Measurements from ENCODE around the gene COL5A2. TPM values are rescaled to one million over a fixed set of nuclear protein-coding genes. Genes with fewer than 3 reads are reported as not detected.

COL5A2 gene
- total and polyA plus RNA-seq, 4 donors = 3.2 to 83.5 (median 9.1) TPM

DNA sequence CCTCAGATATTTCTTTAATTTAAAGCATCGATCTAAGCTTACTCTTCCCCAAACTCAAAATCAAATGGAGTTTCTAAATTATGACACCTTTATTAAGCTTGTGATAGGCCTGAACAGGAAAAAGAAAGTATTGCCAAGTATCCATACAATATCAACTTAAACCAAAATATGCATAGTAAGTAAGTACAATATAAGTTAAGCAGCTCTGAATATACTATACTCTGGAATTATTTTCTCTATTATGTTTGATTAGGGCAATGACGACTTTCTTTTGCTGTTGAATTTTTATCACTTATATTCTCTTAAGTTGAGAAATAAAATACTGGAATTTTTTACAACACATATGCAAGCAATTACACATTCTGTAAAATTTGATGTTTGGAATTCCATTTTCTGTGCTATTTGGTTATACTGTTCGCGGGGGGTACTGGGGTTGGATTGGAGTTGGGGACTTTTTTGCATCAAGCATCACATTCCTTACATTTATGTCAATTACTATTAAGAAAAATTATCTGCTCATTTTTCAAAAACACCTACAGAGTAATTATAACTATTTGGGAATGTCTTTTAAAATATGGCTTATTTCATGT lies 2.2 kb downstream of the COL5A2 start:
- WGBS = 80% methylated on average over 4 of the region's 4 CpGs

DNA sequence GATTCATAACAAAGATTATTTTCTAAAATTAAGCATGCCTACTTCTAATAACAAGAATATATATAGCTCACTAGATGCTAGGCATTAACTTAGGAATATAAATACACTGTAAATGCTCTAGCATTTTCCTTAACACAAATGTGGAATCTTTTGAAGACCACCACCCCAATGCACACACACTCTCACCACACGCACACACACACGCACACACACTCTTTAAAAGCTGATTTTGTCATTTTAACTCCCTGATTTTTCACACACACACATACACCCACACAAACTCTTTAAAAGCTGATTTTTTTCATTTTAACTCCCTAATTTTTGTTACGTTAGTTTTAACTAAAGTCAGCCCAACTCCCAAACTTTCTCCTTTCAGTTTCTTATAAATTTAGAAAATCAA lies 3.0 kb downstream of the COL5A2 start:
- Histone ChIP-seq H3K4me1 (ENCODE audit: control insufficient read depth in 4 of 4, insufficient read depth in 4 of 4, low read length in 3 of 4) (peaks cover 0 to 17% (median 9%) of the 10 kb centered on the region in 4 donors), H3K27ac (ENCODE audit: low read depth in 1 of 2, low read length in 2 of 2) (no peak overlapping the region), H3K9ac (ENCODE audit: low read depth in 1 of 2, low read length in 2 of 2) (no peak overlapping the region), H3K9me3 (ENCODE audit: control insufficient read depth in 4 of 4, low read length in 3 of 4) (no peaks in the 10 kb centered on the region), H3K27me3 (ENCODE audit: control insufficient read depth in 4 of 4, insufficient read depth in 4 of 4, low read length in 3 of 4) (no peaks in the 10 kb centered on the region), H3K4me3 (ENCODE audit: low read depth in 1 of 3, low read length in 3 of 3) (no peak overlapping the region), H3K36me3 (ENCODE audit: control insufficient read depth in 4 of 4, insufficient read depth in 3 of 4, low read depth in 1 of 4, low read length in 3 of 4) (no peaks in the 10 kb centered on the region)
- DNase-seq (ENCODE audit: low spot score) = no peak
- 86% methylated on average over 3 of the region's 3 CpGs for WGBS
- TF ChIP-seq HNF4G (IDR thresholded peaks at IDR 0.05) = no peak
- no peak for TF ChIP-seq NR2F2 (IDR thresholded peaks at IDR 0.05)
- TF ChIP-seq, protein P1, sequence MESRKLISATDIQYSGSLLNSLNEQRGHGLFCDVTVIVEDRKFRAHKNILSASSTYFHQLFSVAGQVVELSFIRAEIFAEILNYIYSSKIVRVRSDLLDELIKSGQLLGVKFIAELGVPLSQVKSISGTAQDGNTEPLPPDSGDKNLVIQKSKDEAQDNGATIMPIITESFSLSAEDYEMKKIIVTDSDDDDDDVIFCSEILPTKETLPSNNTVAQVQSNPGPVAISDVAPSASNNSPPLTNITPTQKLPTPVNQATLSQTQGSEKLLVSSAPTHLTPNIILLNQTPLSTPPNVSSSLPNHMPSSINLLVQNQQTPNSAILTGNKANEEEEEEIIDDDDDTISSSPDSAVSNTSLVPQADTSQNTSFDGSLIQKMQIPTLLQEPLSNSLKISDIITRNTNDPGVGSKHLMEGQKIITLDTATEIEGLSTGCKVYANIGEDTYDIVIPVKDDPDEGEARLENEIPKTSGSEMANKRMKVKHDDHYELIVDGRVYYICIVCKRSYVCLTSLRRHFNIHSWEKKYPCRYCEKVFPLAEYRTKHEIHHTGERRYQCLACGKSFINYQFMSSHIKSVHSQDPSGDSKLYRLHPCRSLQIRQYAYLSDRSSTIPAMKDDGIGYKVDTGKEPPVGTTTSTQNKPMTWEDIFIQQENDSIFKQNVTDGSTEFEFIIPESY (IDR thresholded peaks at IDR 0.05) = no peak
- TF ChIP-seq SP1 (IDR thresholded peaks at IDR 0.05) = no peak
- no peak for TF ChIP-seq YY1 (IDR thresholded peaks at IDR 0.05)
- no peak for TF ChIP-seq RAD21 (IDR thresholded peaks at IDR 0.05)
- no peak for TF ChIP-seq FOXA1 (IDR thresholded peaks at IDR 0.05)
- no peak for TF ChIP-seq FOXA2 (IDR thresholded peaks at IDR 0.05)
- TF ChIP-seq, protein P2, sequence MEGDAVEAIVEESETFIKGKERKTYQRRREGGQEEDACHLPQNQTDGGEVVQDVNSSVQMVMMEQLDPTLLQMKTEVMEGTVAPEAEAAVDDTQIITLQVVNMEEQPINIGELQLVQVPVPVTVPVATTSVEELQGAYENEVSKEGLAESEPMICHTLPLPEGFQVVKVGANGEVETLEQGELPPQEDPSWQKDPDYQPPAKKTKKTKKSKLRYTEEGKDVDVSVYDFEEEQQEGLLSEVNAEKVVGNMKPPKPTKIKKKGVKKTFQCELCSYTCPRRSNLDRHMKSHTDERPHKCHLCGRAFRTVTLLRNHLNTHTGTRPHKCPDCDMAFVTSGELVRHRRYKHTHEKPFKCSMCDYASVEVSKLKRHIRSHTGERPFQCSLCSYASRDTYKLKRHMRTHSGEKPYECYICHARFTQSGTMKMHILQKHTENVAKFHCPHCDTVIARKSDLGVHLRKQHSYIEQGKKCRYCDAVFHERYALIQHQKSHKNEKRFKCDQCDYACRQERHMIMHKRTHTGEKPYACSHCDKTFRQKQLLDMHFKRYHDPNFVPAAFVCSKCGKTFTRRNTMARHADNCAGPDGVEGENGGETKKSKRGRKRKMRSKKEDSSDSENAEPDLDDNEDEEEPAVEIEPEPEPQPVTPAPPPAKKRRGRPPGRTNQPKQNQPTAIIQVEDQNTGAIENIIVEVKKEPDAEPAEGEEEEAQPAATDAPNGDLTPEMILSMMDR (IDR thresholded peaks at IDR 0.05; ENCODE audit: low read depth, low read length, missing input control) = no peak
- TF ChIP-seq, protein P3, sequence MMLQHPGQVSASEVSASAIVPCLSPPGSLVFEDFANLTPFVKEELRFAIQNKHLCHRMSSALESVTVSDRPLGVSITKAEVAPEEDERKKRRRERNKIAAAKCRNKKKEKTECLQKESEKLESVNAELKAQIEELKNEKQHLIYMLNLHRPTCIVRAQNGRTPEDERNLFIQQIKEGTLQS (IDR thresholded peaks at IDR 0.05) = no peak
- TF ChIP-seq GABPA (IDR thresholded peaks at IDR 0.05 in 1 of 2, conservative IDR thresholded peaks at IDR 0.05 in 1 of 2) = no peak
- TF ChIP-seq, protein P4, sequence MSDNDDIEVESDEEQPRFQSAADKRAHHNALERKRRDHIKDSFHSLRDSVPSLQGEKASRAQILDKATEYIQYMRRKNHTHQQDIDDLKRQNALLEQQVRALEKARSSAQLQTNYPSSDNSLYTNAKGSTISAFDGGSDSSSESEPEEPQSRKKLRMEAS (IDR thresholded peaks at IDR 0.05) = no peak
- TF ChIP-seq HNF4A (conservative IDR thresholded peaks at IDR 0.05) = no peak
- no peak for TF ChIP-seq JUND (IDR thresholded peaks at IDR 0.05)
- TF ChIP-seq EGR1 (IDR thresholded peaks at IDR 0.05; ENCODE audit: low read depth in 2 of 2) = no peak
- TF ChIP-seq TAF1 (conservative IDR thresholded peaks at IDR 0.05) = no peak
- TF ChIP-seq RXRA (IDR thresholded peaks at IDR 0.05) = no peak

More for the DNA sequence above, 2.2 kb downstream of the COL5A2 start:
- peaks cover 0 to 17% (median 9%) of the 10 kb centered on the region in 4 donors for H3K4me1 ChIP-seq (ENCODE audit: control insufficient read depth in 4 of 4, insufficient read depth in 4 of 4, low read length in 3 of 4)
- no peak overlapping the region for H3K9ac ChIP-seq (ENCODE audit: low read depth in 1 of 2, low read length in 2 of 2)
- H3K9me3 ChIP-seq (ENCODE audit: control insufficient read depth in 4 of 4, low read length in 3 of 4) = no peaks in the 10 kb centered on the region
- no peaks in the 10 kb centered on the region for H3K27me3 ChIP-seq (ENCODE audit: control insufficient read depth in 4 of 4, insufficient read depth in 4 of 4, low read length in 3 of 4)
- H3K27ac ChIP-seq (ENCODE audit: low read depth in 1 of 2, low read length in 2 of 2) = no peak overlapping the region
- H3K4me3 ChIP-seq (ENCODE audit: low read depth in 1 of 3, low read length in 3 of 3) = no peak overlapping the region
- no peak for TF ChIP-seq TAF1 (conservative IDR thresholded peaks at IDR 0.05)
- TF ChIP-seq GABPA (IDR thresholded peaks at IDR 0.05 in 1 of 2, conservative IDR thresholded peaks at IDR 0.05 in 1 of 2) = no peak
- no peak for TF ChIP-seq FOXA1 (IDR thresholded peaks at IDR 0.05)
- TF ChIP-seq RXRA (IDR thresholded peaks at IDR 0.05) = no peak
- no peak for TF ChIP-seq YY1 (IDR thresholded peaks at IDR 0.05)
- TF ChIP-seq, protein P2 (IDR thresholded peaks at IDR 0.05; ENCODE audit: low read depth, low read length, missing input control) = no peak
- TF ChIP-seq NR2F2 (IDR thresholded peaks at IDR 0.05) = no peak
- no peak for TF ChIP-seq FOXA2 (IDR thresholded peaks at IDR 0.05)
- TF ChIP-seq JUND (IDR thresholded peaks at IDR 0.05) = no peak
- TF ChIP-seq HNF4G (IDR thresholded peaks at IDR 0.05) = no peak
- TF ChIP-seq, protein P4 (IDR thresholded peaks at IDR 0.05) = no peak
- no peak for TF ChIP-seq RAD21 (IDR thresholded peaks at IDR 0.05)
- TF ChIP-seq SP1 (IDR thresholded peaks at IDR 0.05) = no peak
- TF ChIP-seq, protein P1 (IDR thresholded peaks at IDR 0.05) = no peak
- no peak for TF ChIP-seq EGR1 (IDR thresholded peaks at IDR 0.05; ENCODE audit: low read depth in 2 of 2)
- H3K36me3 ChIP-seq (ENCODE audit: control insufficient read depth in 4 of 4, insufficient read depth in 3 of 4, low read depth in 1 of 4, low read length in 3 of 4) = no peaks in the 10 kb centered on the region
- DNase-seq (ENCODE audit: low spot score) = no peak
